Activated gamma-delta T cell treated with anti-CD3 and anti-CD28 coated beads, Interleukin-2, amount 50 U/mL, for 16 hours (primary cell): ENCODE data around the gene IGLON5.

ENCODE experiments used
- DNase-seq: peaks from one replicate; pipeline ENCODE4 v3.0.0-alpha.2; 2020; ENCODE audit warnings: low read depth

IGLON5 gene

DNA sequence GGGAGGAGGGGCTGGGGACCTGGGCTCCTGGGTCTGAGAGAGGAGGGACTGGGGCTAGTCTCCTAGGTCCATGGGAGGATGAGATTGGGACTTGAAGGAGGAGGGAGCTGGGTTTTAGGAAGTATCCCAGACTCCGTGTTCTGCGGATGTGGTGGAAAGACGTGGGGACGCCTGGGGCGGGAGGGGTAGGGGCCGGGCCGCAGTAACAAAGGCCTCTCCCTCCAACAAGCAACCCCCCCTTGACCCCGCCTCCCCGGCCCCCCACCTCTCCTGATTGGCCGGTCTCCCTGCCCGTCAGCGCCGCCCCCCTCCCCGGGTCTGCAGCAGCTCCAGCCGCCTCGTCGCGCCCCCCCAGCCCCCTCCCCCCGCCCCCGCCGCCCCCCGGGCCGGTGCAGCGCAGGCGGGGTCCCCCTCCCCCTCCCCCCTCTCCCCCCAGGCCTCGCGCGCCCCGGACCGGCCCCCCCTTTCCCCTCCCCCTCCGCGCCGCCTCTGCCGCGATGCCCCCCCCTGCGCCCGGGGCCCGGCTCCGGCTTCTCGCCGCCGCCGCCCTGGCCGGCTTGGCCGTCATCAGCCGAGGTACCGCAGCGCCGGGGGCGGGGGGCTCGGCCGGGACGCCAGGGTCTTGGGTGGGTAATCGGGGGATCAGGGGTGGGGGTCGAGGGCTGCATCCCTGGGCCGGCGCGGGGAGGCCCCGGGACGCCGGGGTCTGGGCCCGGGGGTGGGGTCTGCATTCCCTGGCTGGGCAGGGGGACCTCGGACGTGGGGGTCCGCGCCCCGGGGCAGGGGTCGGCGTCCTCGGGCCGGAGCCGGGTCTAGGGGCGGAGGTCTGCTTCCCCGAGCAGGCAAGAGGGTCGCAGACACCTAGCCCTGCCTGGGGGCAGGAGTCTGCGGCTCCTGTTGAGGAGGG, at the start of gene IGLON5:
Gene IGLON5 (plus strand): TSS at position 294 of the 907 bp plus-strand sequence. CDS start 204 bp downstream, at position 498.
- no peak for DNase-seq

DNA sequence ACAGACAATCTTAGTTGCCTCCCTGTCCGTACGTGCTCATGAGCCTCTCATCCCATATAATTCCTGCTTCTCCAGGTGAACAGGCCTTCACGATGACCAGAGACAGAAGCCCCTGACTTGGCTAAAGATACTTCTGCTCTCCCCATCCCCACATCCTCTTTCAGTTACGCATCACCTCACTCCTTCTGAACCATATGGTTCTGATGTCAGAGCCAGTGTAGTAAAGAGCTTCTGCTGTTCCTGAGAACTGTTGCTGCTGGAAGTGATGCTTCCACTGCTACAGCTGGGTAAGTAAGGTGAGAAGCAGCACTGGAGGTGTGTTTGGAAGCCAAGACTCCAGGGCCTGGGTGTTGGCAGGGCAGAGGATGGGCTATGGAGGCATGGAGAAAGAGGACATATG, 47.6 kb upstream of the IGLON5 start:
- no peak for DNase-seq

DNA sequence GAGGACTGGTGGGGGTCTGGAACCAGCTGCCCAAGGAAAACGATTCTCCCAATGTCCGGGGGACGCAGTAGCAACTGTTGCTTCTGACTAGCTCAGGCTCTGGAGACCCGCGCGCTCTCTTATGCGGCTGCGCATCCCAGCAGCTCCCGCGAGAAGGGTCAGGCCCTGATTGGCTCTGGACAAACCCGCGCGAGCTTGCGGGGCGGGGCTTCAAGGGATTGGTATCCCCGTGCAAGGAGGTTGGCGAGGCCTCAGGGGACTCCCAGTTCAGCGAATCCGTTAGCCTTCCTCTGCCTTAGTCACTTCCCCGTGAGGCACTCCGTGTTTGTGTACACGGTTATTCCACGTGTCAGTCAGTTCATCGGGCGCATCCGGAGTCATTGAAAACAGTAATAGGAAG, 40.4 kb upstream of the IGLON5 start:
- DNase-seq = no peak

DNA sequence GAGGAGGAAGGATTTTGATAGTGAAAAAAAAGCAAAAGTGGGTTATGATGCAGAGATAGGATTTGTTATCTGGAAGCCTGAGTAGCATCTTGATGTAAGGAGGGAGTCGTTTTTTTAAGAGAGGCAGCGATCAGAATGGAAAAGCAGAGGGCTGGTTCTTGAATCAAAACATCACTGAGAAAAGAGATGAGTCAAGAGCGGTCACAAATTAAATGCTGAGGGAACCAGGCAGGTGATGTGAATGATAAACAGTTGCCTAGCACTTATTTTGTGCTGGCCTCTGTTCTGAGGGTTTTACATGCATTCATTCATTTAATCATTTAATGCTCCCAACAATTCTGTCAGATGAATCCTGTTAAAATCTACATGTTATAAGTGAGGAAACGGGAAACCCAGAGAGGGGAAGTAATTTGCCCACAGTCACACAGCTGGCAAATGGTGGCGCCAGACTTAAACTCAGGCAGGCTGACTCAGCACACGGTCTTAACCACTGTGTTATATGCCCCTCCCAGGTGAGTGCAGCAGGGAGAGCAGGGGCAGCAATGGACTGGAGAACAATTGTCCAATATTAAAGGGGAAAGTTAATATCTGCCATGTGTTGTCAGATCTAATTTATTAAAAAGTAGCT, 39.1 kb upstream of the IGLON5 start:
- DNase-seq = peak; percentile 5

DNA sequence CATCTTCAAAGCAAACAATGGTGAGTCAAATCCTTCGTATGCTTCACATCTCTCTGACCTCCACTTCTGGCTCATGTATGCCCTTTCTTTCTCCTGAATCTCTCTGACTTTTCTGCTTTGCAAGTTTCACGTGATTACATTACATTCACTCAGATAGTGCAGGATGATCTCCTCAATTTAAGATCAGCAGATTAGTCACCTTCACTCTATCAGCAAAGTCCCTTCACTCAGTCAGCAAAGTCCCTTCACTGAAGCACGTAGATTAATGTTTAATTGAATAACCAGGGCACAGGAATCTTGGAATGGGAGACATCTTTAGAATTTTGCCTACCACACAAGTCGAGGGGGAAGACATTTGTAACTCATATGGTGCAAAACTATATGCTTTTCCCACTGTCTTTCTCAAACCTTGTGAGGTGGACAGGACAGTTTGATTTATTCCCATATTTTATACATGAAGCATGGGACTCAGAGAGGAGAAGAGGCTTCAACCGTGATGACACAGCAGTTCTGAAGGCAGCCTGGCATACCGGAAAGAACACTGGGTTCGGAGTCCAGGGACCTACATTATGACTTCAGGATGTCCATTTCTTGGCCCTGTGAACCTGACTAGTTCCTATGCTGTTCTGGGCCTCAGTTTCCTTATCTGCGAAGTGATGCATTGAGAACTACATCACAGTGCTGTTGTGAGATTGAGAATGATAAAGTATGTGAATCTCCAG, 37.2 kb upstream of the IGLON5 start:
- no peak for DNase-seq

DNA sequence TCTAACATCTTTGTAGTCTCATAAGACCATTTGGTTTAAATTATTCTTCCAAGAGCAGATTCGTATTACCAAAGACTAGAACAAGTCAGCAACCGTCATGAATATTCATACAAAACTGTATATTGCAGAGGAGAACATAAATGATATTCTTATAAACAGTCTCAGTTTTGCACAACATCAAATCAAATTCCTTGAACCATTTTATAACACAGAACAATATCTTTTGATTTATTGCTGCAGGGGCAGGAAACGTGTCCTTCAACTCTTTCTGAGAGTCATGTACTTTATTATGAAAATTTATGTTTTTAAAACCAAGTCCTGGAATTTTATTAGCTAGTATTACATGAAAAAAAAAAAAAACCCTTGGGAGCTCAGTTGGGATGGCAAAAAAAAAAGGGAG, 34.3 kb upstream of the IGLON5 start:
- DNase-seq = no peak

DNA sequence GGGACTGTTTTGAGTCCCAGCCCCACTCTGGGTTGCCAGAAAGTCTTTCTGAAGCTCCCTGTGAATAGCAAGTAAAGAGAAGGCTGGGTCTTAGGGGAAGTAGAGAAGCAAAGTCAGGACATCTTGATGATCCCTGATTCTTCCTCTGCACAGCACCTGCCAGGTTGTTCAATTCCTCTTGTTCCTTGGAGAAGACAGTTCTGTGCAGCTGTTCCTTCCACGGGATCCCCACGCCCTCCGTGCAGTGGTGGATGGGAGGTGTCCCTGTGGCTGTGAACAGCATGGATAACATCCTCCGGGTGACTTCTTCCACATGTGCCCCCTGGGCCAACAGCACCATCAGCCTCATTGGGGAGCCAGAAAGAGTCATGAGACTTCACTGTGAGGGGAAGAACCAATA, 29.1 kb upstream of the IGLON5 start:
- DNase-seq = no peak

DNA sequence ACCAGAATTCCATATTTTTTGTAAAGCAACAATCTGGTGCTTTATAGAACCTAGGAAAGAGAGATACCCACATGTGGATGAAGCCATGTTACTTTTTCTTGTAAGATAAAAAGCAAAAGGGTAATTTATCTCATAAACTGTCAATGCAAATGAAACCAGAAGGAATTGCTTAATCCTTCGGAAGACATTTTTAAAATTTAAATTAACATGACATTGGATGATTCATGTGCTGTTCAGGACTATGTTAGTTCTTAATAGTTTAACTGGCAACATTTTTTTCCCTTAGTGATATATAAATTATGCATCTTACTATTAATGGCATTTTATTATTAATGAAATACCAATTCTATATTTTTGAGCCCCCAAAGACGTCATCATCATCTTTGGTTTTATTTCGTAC, 25.8 kb upstream of the IGLON5 start:
- no peak for DNase-seq

DNA sequence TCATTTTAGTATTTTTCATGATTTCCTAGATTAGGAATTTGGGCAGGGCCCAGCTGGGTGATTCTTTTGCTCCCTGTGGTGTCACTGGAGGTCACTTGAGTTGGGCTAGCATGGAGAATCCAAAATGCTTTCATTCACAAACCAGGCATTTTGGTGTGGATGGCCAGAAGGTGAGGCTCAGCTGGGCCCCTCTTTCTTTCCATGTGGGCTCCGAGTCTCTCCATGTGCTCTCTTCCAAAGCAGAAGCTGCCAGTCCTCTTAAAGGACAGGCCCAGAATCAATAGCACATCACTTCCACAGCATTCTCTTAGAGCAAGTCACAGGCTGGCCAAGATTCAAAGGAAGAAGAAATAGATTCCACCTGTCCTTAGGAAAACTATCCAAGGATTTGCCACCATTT, 21.8 kb upstream of the IGLON5 start:
- DNase-seq = no peak

DNA sequence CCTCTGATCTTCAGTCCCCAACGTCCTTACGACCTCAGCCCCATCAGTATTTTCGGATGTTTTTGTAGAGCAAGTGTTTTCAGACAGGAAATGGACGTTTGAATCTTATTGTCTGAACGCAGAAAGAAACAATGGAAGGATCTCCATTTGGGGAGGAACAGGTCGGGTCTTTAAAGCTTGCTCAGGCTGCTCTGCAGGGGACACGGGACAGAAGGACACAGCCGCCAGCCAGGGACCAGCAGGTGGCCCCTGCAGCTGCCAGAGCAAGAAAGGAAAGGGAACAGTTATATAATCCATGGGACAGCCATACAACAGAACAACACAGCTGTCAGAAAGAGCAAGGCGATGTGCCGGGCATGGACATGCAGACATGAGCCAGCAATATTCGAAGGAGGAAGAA, 18.5 kb upstream of the IGLON5 start:
- DNase-seq = no peak

DNA sequence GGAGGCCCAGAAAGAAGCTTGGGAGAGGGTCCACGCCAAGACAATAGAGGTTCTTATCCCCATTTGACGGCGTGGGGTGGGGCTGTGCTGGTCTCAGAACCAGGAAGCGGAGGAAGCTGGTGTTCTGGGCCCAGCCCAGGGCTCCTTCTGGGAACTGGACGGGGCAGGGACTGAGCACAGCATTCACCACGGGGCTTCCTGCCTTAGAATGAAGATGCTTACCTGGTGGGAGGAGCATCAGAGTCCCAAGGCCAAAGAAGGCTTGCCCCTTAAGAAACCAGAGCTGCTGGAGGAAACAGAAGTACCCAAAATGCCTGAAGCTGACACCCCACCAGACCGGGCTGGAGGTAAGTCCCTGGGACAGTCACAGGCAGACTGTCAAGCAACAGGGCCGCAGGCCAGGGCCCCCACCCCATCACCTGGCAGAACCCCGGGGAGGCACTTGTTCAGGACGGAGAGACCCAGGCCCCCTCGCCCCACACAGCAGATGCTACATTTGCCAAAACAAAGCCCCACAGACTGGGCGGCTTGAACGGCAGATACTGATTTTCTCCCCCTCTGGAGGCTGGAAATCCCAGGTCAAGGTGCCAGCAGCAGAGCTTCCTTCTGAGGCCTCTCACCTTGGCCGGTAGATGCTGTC, 17.8 kb upstream of the IGLON5 start:
- DNase-seq = no peak

DNA sequence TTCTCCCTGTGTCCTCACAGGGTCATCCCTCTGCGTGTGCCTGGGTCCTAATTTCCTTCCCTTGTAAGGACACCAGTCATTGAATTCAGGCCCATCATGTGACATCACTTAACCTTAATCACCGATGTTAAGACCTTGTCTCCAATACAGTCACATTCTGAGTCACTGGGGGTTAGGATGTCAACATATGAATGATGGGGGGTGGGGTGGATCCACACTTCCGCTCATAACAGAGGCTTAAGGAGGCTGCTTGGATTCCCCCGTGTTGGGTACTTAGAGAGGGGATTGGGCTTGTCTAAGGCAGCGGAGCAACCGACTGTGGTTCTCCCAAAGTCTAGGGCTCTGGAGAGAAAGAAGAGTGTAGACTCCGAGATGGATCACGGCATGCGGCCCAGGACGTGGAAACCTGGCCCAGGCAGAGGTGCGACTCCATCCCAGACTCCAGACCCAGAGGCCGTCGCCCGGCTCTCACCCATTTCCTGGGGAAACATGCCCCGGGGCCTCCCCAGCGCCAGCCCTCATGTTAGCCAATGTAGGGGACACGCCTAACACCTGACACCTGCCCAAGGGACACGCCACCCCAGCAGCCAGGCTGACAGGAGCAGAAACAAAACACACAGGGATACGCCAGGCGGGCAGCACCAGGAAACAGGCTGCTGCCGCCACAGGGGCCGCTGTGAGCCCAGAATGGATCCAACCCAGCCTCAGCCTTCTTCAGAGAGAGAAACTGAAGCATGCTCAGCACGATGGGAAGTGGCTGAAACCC, 17.1 kb upstream of the IGLON5 start:
- no peak for DNase-seq

DNA sequence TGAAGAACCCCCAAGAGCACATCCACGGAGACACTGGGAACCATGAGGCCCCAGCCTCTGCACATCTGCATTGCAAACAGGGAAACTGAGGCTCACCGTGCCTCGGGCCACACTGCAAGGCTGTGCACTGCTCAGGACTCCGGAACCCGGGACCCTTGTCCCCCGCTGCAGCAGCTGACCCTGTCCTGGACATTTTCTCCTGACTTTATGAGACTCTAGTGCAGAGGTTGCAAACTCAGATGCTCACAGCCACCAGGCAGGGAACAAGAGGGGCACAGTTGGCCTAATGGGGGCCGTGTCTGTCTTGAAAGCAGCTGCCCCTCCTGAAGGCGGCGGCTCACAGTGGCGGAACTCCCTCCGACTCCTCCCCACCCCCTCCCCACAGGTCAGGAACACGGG, 16.5 kb upstream of the IGLON5 start:
- no peak for DNase-seq

DNA sequence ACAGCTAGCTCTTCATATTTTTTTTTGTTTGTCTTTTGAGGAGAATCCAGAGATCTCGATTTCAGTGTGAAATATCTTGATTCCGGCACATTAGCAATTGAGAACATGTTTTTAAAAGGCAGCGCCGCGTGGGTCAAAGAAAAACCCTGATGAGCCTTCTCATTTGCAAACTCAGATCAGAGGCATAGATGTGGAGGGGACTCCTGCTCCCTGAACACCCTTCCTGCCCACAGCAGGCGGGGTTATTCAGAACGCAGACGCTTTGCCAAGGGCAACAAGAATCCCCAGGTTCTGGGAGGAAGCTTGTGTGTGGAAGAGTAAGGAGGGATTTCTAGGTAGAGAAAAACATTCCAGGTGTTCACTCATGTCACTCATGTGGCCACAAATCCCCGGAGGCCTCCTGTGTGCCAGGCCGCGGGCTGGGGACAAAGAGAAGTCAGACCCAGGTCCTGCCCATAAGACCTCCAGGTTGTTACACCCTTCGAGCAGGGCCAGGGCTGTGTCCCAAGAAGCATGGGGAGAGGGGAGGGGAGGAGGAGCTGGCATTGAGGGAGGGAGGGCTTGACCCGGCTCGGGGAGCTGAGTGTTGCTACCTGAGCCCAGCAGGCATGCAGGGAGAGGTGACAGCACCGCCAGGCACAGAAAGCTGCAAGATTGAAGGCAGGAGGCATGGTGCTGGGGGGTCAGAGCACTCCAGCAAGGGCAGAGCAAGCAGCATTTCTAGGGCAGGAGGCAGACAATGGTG, 15.9 kb upstream of the IGLON5 start:
- DNase-seq = no peak

DNA sequence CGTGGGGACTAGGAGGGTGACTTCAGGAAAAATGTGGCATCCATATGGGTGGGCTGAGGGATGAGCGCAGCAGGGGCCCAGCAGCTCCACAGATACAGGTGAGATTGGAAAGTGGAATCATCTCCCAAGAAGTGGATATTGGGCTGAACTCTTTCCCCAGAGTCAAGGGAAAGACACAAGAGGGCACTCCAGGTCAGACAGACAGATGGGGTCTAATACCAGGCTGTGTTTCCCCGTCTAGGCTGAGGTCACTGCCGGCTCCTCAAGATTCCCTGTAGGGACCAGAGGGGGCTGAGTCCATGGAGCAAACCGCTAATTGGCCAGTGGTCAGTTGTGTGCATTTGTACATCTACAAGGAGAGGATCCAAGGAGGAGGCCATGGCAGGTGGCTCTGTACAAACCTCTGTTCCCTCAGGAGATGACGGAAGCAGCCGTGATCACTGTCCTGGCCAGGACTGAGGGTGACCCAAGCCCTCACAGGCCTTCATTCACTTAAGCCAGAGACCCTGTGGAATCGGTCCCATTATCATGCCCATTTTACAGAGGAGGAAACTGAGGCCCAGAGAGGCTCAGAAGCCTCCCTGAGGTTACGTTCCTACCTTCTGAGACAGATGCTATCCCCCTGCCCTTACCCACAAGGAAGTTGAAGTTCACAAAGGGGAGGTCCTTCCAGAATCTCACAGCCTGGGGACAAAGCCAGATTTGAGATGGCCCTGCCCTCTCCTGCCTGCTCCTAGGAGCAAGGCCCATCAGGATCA, 14.9 kb upstream of the IGLON5 start:
- DNase-seq = no peak

DNA sequence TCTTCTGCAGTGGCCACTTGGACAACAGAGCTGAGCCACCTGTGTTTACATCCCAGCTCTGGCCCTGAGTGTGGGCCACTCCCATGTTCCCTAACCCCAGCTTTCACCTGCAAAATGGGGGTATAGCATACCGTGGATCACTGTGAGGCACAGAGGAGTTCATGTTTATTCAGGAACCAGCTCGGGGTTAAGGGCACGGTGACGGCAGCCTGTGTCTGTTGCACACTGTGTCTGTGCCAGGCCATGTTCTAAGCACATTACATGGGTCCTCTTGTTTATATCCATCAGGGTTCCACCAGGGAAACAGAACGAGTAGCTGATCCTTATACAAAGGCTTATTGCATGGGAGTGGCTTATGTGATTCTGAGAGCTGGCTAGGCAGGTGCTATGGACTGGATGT, 14.0 kb upstream of the IGLON5 start:
- no peak for DNase-seq

DNA sequence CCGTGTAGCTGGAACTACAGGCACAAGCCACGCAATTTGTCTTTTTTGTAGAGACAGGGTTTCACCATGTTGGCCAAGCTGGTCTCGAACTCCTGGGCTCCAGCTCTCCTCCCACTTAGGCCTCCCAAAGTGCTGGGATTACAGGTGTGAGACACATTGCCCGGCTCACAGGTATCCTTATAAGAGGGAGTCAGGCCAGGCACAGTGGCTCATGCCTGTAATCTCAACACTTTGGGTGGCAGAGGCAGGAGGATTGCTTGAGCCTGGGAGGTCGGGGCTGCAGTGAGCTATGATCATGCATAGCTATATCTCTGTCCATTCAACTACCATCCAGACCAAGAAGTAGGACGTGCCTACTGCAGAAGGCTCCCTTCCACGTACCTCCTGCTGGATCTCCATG, 10.2 kb upstream of the IGLON5 start:
- DNase-seq = no peak

DNA sequence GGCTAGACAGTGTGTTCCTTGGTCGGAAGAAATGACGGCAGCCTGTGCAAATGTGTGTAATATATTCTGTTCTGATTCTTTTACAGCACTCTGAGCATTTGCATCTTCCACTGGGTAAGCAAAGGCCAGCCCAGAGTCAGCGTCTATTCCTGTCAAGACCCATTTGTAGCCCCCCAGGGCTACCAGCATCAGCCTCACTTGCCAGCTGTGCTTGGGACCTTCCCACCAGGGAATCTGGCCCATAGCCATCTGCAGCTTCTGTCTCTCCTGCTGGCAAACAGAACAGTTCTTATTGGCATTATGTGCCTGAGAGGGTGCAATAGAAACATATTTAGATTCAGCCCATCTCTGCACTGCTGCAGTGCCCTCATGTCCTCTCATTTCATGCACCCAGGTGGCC, 6.0 kb upstream of the IGLON5 start:
- DNase-seq = no peak

DNA sequence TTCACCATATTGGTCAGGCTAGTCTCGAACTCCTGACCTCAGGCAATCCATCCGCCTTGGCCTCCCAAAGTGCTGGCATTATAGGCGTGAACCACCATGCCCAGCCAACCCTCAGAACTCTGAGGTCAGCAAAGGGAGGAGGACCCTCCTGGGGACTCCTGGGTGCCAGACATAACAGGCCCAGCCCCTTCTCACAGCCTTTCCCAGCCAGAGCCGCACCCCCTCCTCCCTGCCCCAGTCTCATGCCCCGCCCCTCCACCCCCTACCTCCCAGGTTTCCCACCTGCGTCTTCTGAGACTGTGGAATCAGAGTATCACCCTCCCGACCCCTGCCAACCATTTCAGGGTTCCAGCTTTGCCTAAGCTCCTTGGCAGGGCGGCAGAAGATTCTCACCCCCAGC, 5.2 kb downstream of the IGLON5 start:
- no peak for DNase-seq

DNA sequence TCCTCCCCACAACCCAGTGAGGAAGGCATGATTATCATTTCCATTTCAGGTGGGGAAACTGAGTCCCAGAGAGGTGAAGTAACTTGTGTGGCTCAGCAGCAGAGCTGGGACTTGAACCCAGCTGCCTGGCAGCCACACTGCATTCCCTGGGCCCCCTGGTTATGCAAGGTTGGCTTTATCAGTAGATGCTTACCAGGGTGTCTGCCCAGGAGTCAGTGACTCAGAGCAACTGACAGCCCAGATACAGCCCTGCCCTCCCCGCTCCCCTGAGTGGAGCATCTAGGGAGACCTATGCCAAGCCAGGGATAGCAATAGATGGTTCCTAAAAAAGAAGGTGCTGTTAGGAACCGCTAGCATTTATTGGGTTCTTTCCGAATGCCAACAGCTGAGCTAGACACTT, 5.9 kb downstream of the IGLON5 start:
- DNase-seq = no peak
